Mesothelial cell of epicardium (in vitro differentiated cells): ENCODE results near the gene RPL31. TPM values are rescaled to one million over a fixed set of nuclear protein-coding genes. Genes with fewer than 3 reads are reported as not detected.

ENCODE experiments used
- DNase-seq, 2 experiments: peaks; one replicate each; pipeline ENCODE4 v3.0.0; 2021; ENCODE audit warnings: low spot score in 2 of 2; ENCODE audit not compliant: unreplicated experiment in 2 of 2
- H3K27ac Mint-ChIP-seq: 2 replicates; pipeline ENCODE4 v1.8.0; 2021; ENCODE audit warnings: mixed read lengths
- H3K27me3 Mint-ChIP-seq: 2 replicates; pipeline ENCODE4 v1.8.0; 2021; ENCODE audit warnings: low read depth, mixed read lengths
- H3K36me3 Mint-ChIP-seq: 2 replicates; pipeline ENCODE4 v1.8.0; 2021; ENCODE audit warnings: mixed read lengths
- H3K4me1 Mint-ChIP-seq: 2 replicates; pipeline ENCODE4 v1.8.0; 2021; ENCODE audit warnings: mixed read lengths
- H3K4me3 Mint-ChIP-seq: 2 replicates; pipeline ENCODE4 v1.8.0; 2021; ENCODE audit warnings: mild to moderate bottlenecking, moderate library complexity, mixed read lengths
- H3K9me3 Mint-ChIP-seq: 2 replicates; pipeline ENCODE4 v1.8.0; 2021; ENCODE audit warnings: mixed read lengths
- CTCF ChIP-seq: fragments of 200-600 bp; sonication (generic); IDR thresholded peaks from one replicate; pipeline ENCODE4 v1.5.0; 2021; ENCODE audit warnings: antibody characterized with exemption; ENCODE audit not compliant: unreplicated experiment
- total RNA-seq: library from RNA; stranded (reverse); gene quantifications from 3 replicates; pipeline ENCODE4 v1.2.1, GENCODE V29; 2021

The RPL31 gene
- total RNA-seq, 1 donor from 2014 or later: 1,845 TPM

- Mint-ChIP-seq H3K36me3 (peaks cover 23% of the 10 kb centered on the region), H3K9me3 (no peaks in the 10 kb centered on the region), H3K4me1 (peaks cover 3% of the 10 kb centered on the region), H3K27ac (no peak overlapping the region), H3K27me3 (no peaks in the 10 kb centered on the region), H3K4me3 (no peak overlapping the region)
- no peak for TF ChIP-seq CTCF
- no peak for DNase-seq
These were observed 20.1 kb downstream of the RPL31 start for GRCh38 chr2:101022221-101022620.

- Mint-ChIP-seq H3K27me3 (no peaks in the 10 kb centered on the region), H3K4me3 (no peak overlapping the region), H3K27ac (no peak overlapping the region), H3K9me3 (no peaks in the 10 kb centered on the region), H3K36me3 (peaks cover 23% of the 10 kb centered on the region), H3K4me1 (peaks cover 3% of the 10 kb centered on the region)
- DNase-seq: no peak
- TF ChIP-seq CTCF: no peak
These were observed 21.4 kb downstream of the RPL31 start for GRCh38 chr2:101023327-101024107.

- H3K27ac Mint-ChIP-seq: peak overlapping the region; percentile 34
- TF ChIP-seq CTCF: no peak
- H3K9me3 Mint-ChIP-seq: no peaks in the 10 kb centered on the region
- peaks cover 29% of the 10 kb centered on the region for H3K36me3 Mint-ChIP-seq
- no peaks in the 10 kb centered on the region for H3K27me3 Mint-ChIP-seq
- no peak overlapping the region for H3K4me3 Mint-ChIP-seq
- DNase-seq: no peak
- no peaks in the 10 kb centered on the region for H3K4me1 Mint-ChIP-seq
These were observed 23.5 kb downstream of the RPL31 start for GRCh38 chr2:101025561-101025960.

GRCh38 chr2:101026253-101026701 lies 24.2 kb downstream of the RPL31 start:
- Mint-ChIP-seq H3K27ac (peak overlapping the region; percentile 16), H3K4me3 (no peak overlapping the region), H3K4me1 (no peaks in the 10 kb centered on the region), H3K27me3 (no peaks in the 10 kb centered on the region), H3K9me3 (no peaks in the 10 kb centered on the region), H3K36me3 (peaks cover 27% of the 10 kb centered on the region)
- DNase-seq: no peak
- no peak for TF ChIP-seq CTCF

GRCh38 chr2:101026923-101027469 lies 24.9 kb downstream of the RPL31 start:
- Mint-ChIP-seq H3K36me3 (peaks cover 25% of the 10 kb centered on the region), H3K4me1 (no peaks in the 10 kb centered on the region), H3K27me3 (no peaks in the 10 kb centered on the region), H3K9me3 (no peaks in the 10 kb centered on the region), H3K27ac (no peak overlapping the region), H3K4me3 (no peak overlapping the region)
- DNase-seq: no peak
- TF ChIP-seq CTCF: no peak
